Gastrocnemius medialis (tissue), 4 donors: ENCODE measurements around the gene ZNF524.

ENCODE experiments used
- POLR2A ChIP-seq, 2 donors: fragments of 450-650 bp; IDR thresholded peaks; one replicate each; pipeline ENCODE4 v1.6.1; 2017; ENCODE audit warnings: antibody characterized with exemption in 2 of 2, mild to moderate bottlenecking in 2 of 2, moderate library complexity in 2 of 2
- TF ChIP-seq, protein P1 (sequence below), 5 experiments: fragments of 450-650 bp in 3 of 5; fragments of 200-600 bp in 2 of 5; sonication (generic) in 2 of 5; IDR thresholded peaks in 4 of 5; conservative IDR thresholded peaks in 1 of 5; 1 replicate in 4 of 5; 2 replicates in 1 of 5; pipeline ENCODE4 v1.5.1; 2016 to 2019; ENCODE audit warnings: antibody characterized with exemption in 5 of 5, mild to moderate bottlenecking in 3 of 5, moderate library complexity in 3 of 5

DNA sequence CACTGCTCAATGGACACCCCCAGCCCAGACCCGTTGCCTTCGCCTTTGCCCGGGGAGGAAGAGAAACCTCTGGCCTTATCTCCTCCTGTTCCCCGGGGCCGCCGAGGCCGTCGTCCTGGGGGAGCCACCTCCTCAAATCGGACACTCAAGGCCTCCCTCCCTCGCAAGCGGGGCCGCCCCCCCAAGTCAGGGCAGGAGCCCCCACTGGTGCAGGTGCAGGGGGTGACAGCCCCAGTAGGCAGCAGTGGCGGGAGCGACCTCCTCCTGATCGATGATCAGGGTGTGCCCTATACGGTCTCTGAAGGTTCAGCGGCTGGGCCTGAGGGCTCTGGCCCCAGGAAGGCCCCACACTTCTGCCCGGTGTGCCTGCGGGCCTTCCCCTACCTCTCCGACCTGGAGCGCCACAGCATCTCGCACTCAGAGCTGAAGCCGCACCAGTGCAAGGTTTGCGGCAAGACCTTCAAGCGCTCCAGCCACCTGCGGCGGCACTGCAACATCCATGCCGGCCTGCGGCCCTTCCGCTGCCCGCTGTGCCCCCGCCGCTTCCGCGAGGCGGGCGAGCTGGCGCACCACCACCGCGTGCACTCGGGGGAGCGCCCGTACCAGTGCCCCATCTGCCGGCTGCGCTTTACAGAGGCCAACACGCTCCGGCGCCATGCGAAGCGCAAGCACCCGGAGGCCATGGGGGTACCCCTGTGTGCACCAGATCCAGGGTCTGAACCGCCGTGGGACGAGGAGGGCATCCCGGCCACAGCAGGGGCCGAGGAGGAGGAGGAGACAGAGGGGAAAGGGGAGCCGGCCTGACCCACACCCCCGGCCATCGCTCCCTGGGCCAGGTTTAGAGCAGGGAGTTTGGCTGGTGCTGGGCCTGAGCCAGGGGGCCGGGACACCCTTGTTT, 2.3 kb downstream of the ZNF524 start:
- TF ChIP-seq, protein P1, sequence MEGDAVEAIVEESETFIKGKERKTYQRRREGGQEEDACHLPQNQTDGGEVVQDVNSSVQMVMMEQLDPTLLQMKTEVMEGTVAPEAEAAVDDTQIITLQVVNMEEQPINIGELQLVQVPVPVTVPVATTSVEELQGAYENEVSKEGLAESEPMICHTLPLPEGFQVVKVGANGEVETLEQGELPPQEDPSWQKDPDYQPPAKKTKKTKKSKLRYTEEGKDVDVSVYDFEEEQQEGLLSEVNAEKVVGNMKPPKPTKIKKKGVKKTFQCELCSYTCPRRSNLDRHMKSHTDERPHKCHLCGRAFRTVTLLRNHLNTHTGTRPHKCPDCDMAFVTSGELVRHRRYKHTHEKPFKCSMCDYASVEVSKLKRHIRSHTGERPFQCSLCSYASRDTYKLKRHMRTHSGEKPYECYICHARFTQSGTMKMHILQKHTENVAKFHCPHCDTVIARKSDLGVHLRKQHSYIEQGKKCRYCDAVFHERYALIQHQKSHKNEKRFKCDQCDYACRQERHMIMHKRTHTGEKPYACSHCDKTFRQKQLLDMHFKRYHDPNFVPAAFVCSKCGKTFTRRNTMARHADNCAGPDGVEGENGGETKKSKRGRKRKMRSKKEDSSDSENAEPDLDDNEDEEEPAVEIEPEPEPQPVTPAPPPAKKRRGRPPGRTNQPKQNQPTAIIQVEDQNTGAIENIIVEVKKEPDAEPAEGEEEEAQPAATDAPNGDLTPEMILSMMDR (IDR thresholded peaks at IDR 0.05 in 4 of 5, conservative IDR thresholded peaks at IDR 0.05 in 1 of 5): no peak
- TF ChIP-seq POLR2A (IDR thresholded peaks at IDR 0.05): no peak
